Naive thymus-derived CD4-positive, alpha-beta T cell (primary cell): ENCODE measurements around the gene IKBKE. TPM values are rescaled to one million over a fixed set of nuclear protein-coding genes. Genes with fewer than 3 reads are reported as not detected.
A peak's percentile ranks its signal among the peaks of the same experiment; 100 is the strongest.

ENCODE experiments used
- ATAC-seq: fragments of 150-1000 bp; cut with Tn5 transposase; 2 replicates; pipeline ENCODE4 v1.10.0; 2021; ENCODE audit warnings: mild to moderate bottlenecking, moderate library complexity
- CTCF ChIA-PET: fragments of 350-600 bp; sonication (Branson Sonifier 250); formaldehyde crosslinking; loops from one replicate; lab custom pipeline; 2021; ENCODE audit warnings: antibody characterized with exemption; lab: Charles Lee
- POLR2A ChIA-PET: fragments of 350-600 bp; sonication (Branson Sonifier 250); formaldehyde crosslinking; loops from one replicate; lab custom pipeline; 2021; ENCODE audit warnings: antibody characterized with exemption, inconsistent platforms; lab: Charles Lee
- DNase-seq, 9 donors: peaks; one replicate each; pipeline versions ENCODE4 v3.0.0 to v3.0.0-alpha.2; 2020 to 2022; ENCODE audit warnings: mixed read lengths in 1 of 9
- H3K27ac ChIP-seq: one replicate; pipeline ENCODE4 v1.7.0; 2013; ENCODE audit warnings: mild to moderate bottlenecking, low read depth, low read length, moderate library complexity
- H3K27me3 ChIP-seq, 2 donors: one replicate each; pipeline ENCODE4 v1.7.0; 2013; ENCODE audit warnings: low read length in 2 of 2, mild to moderate bottlenecking in 2 of 2, moderate library complexity in 2 of 2; ENCODE audit not compliant: control insufficient read depth in 2 of 2, insufficient read depth in 2 of 2
- H3K36me3 ChIP-seq, 3 experiments: 1 replicate in 2 of 3; 2 replicates in 1 of 3; pipeline ENCODE4 v1.7.0; 2013; ENCODE audit warnings: low read length in 3 of 3, mild to moderate bottlenecking in 3 of 3, moderate library complexity in 1 of 3; ENCODE audit not compliant: insufficient read depth in 3 of 3, control insufficient read depth in 2 of 3
- H3K4me1 ChIP-seq, 2 donors: one replicate each; pipeline ENCODE4 v1.7.0; 2013; ENCODE audit warnings: low read length in 2 of 2, mild to moderate bottlenecking in 2 of 2, moderate library complexity in 1 of 2; ENCODE audit not compliant: control insufficient read depth in 2 of 2, insufficient read depth in 2 of 2
- H3K4me3 ChIP-seq: 2 replicates; pipeline ENCODE4 v1.7.0; 2013; ENCODE audit warnings: mild to moderate bottlenecking, low read length
- H3K9me3 ChIP-seq, 3 experiments: 1 replicate in 2 of 3; 2 replicates in 1 of 3; pipeline ENCODE4 v1.7.0; 2013; ENCODE audit warnings: low read length in 3 of 3; ENCODE audit not compliant: control insufficient read depth in 2 of 3
- H3K27ac Mint-ChIP-seq, 9 donors: one replicate each; pipeline ENCODE4 v1.8.0; 2020 to 2022; ENCODE audit warnings: mixed read lengths in 9 of 9, mild to moderate bottlenecking in 8 of 9, moderate library complexity in 5 of 9, inconsistent platforms in 2 of 9
- H3K27me3 Mint-ChIP-seq, 5 donors: one replicate each; pipeline ENCODE4 v1.8.0; 2021 to 2022; ENCODE audit warnings: mixed read lengths in 5 of 5, mild to moderate bottlenecking in 1 of 5
- H3K36me3 Mint-ChIP-seq, 5 donors: one replicate each; pipeline ENCODE4 v1.8.0; 2020 to 2022; ENCODE audit warnings: mixed read lengths in 5 of 5, mild to moderate bottlenecking in 3 of 5, inconsistent platforms in 1 of 5
- H3K4me1 Mint-ChIP-seq, 7 donors: one replicate each; pipeline ENCODE4 v1.8.0; 2020 to 2022; ENCODE audit warnings: mixed read lengths in 7 of 7, mild to moderate bottlenecking in 3 of 7, inconsistent platforms in 1 of 7
- H3K4me3 Mint-ChIP-seq, 10 donors: one replicate each; pipeline ENCODE4 v1.8.0; 2020 to 2022; ENCODE audit warnings: mild to moderate bottlenecking in 10 of 10, mixed read lengths in 10 of 10, moderate library complexity in 6 of 10, inconsistent platforms in 2 of 10
- H3K9me3 Mint-ChIP-seq, 11 donors: one replicate each; pipeline ENCODE4 v1.8.0; 2020 to 2022; ENCODE audit warnings: mixed read lengths in 11 of 11, mild to moderate bottlenecking in 4 of 11, inconsistent platforms in 1 of 11, moderate library complexity in 1 of 11
- intact Hi-C, 2 donors: fragments of 100-400 bp; cut with micrococcal nuclease; formaldehyde crosslinking; loops; one replicate each; pipeline ENCODE4 v1.15.1; 2023
- polyA plus RNA-seq, 2 donors: library from polyadenylated mRNA; unstranded; fragments of 300-500 nt; fragmentation: Illumina TruSeq; gene quantifications; one replicate each; pipeline ENCODE4 v1.2.3, GENCODE V29; 2021
- total RNA-seq, 6 experiments: library from RNA in 5 of 6; stranded (reverse) in 5 of 6; gene quantifications; 1 replicate in 5 of 6; 2 replicates in 1 of 6; pipeline ENCODE4 v1.2.3 and lab custom pipeline; 2021 to 2026

IKBKE gene
- total and polyA plus RNA-seq, 7 experiments from 2014 or later: 32.5 to 177 (median 60.4) TPM

DNA sequence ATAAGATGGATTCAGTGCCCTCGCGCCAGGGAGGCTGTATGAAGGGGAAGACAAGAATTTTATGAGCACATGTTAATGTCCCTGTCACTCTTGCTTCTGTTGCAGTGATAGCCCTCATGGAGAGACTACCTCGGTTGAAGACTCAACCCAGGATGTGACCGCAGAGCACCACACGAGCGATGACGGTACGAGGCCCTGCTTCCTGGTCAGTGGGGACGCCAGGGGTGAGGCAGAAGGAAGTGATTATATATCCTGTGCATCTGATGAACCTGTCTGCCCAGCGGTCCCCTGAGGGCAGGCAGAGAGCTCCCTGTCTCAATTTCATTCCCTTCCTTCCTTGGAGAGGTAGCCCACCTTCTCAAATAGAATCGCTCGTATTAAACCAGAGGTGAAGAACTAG lies 20.0 kb upstream of the IKBKE start:
- Mint-ChIP-seq H3K27me3 (no peaks in the 10 kb centered on the region), H3K9me3 (peaks cover 0 to 1% (median 0%) of the 10 kb centered on the region in 11 donors), H3K36me3 (peaks cover 4 to 27% (median 16%) of the 10 kb centered on the region in 5 donors), H3K4me3 (no peak overlapping the region), H3K4me1 (peaks cover 0 to 13% (median 0%) of the 10 kb centered on the region in 7 donors), H3K27ac (no peak overlapping the region)
- Histone ChIP-seq H3K27ac (no peak overlapping the region), H3K4me1 (no peaks in the 10 kb centered on the region), H3K36me3 (peaks cover 0 to 19% (median 0%) of the 10 kb centered on the region in 3 experiments), H3K4me3 (no peak overlapping the region), H3K9me3 (no peaks in the 10 kb centered on the region), H3K27me3 (no peaks in the 10 kb centered on the region)
- DNase-seq (no peak), ATAC-seq (no peak)
- CTCF ChIA-PET: no interaction called here
- POLR2A ChIA-PET: no interaction called here
- intact Hi-C loops: no loop called here

DNA sequence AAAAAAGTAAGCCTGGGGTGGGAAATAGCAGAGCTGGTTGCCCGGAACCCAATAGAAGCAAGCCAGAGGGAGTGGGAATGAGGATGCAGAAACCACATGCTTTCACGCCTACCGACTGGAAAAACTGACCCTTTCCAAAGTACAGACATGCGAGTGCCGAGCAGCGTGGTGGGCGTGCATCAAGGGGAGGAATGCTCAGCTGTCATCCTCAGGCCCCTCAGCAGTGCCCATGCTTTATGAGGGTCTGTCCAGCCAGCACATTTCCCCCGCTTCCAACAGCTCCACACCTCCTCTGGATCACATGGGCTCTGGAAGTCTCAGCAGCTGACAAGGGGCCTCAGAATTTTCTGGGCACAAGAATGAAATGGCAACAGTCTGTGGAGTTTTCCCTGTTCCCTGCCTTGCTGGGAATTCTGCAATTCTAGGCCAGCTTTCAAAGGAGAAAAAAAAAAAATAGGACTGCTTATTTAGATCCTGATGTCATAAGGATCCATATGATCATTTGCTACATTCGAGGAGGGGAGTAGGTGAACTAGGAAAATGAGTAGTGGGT lies 19.1 kb upstream of the IKBKE start:
- H3K9me3 ChIP-seq: no peaks in the 10 kb centered on the region
- ATAC-seq (no peak), DNase-seq (no peak)
- Mint-ChIP-seq H3K36me3 (peaks cover 4 to 26% (median 21%) of the 10 kb centered on the region in 5 donors), H3K27ac (no peak overlapping the region), H3K27me3 (no peaks in the 10 kb centered on the region), H3K4me3 (no peak overlapping the region), H3K4me1 (peaks cover 0 to 20% (median 0%) of the 10 kb centered on the region in 7 donors), H3K9me3 (peaks cover 0 to 1% (median 0%) of the 10 kb centered on the region in 11 donors)
- CTCF ChIA-PET: interaction anchor here (0.8 kb wide), 1 partner anchor 39 kb away, joined by 3 read pairs; no protein-coding TSS in a partner anchor
- no peaks in the 10 kb centered on the region for H3K27me3 ChIP-seq
- POLR2A ChIA-PET: no interaction called here
- H3K36me3 ChIP-seq: peaks cover 0 to 19% (median 0%) of the 10 kb centered on the region in 3 experiments
- no peaks in the 10 kb centered on the region for H3K4me1 ChIP-seq
- H3K4me3 ChIP-seq: no peak overlapping the region
- intact Hi-C loops: no loop called here
- no peak overlapping the region for H3K27ac ChIP-seq

DNA sequence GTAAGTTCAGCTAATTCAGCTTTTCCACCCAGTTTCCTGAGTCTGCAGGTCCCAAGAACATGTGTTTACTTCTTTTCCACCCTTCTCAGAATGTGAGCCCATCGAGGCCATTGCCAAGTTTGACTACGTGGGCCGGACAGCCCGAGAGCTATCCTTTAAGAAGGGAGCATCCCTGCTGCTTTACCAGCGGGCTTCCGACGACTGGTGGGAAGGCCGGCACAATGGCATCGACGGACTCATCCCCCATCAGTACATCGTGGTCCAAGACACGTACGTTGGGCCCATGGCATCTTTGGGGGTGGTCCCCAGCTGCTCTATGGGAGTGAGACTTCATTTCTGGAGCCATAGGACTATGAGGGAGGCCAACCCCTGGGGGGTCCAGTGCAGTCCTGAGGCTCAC lies 17.2 kb upstream of the IKBKE start:
- Mint-ChIP-seq H3K9me3 (peaks cover 0 to 1% (median 0%) of the 10 kb centered on the region in 11 donors), H3K27ac (no peak overlapping the region), H3K36me3 (peaks cover 4 to 21% (median 19%) of the 10 kb centered on the region in 5 donors), H3K4me1 (peaks cover 0 to 31% (median 0%) of the 10 kb centered on the region in 7 donors), H3K27me3 (no peaks in the 10 kb centered on the region), H3K4me3 (no peak overlapping the region)
- ChIA-PET CTCF (no interaction called here), POLR2A (interaction anchor here (1.3 kb wide), 1 partner anchor 8 kb away, joined by 4 read pairs; no protein-coding TSS in a partner anchor)
- no peak for DNase-seq
- Histone ChIP-seq H3K9me3 (no peaks in the 10 kb centered on the region), H3K36me3 (peaks cover 0 to 19% (median 0%) of the 10 kb centered on the region in 3 experiments), H3K4me1 (no peaks in the 10 kb centered on the region), H3K27ac (no peak overlapping the region), H3K4me3 (no peak overlapping the region), H3K27me3 (no peaks in the 10 kb centered on the region)
- no peak for ATAC-seq
- intact Hi-C loops: no loop called here

DNA sequence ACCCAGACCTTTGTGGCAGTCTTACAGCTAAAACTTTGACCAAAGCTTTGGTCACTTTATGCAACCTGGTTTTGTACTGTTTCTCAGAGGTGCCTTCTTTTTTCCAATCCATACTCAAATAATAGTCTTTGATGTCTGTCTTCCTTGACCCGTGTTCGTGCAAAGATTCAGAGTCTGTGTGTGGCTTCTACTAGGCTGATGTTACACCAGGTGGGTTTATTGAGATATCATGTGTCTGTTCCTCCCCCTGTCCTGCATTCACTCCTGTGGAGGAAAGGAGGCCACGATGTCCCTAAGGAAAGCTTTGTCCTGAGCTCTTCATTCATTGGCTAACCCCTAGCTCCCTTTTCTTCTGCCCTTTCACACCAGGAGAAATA lies 15.0 kb upstream of the IKBKE start:
- peaks cover 0 to 1% (median 0%) of the 10 kb centered on the region in 11 donors for H3K9me3 Mint-ChIP-seq
- CTCF ChIA-PET: interaction anchor here (1.0 to 1.2 kb wide), 3 partner anchors 10 to 24 kb away, joined by 3 read pairs; no protein-coding TSS in a partner anchor
- no peaks in the 10 kb centered on the region for H3K4me1 ChIP-seq
- H3K9me3 ChIP-seq: no peaks in the 10 kb centered on the region
- peaks cover 0 to 21% (median 0%) of the 10 kb centered on the region in 7 donors for H3K4me1 Mint-ChIP-seq
- DNase-seq (no peak), ATAC-seq (no peak)
- no peaks in the 10 kb centered on the region for H3K27me3 ChIP-seq
- POLR2A ChIA-PET: interaction anchor here (0.6 to 0.7 kb wide), 2 partner anchors 24 to 44 kb away, joined by 3 read pairs; no protein-coding TSS in a partner anchor
- H3K36me3 Mint-ChIP-seq: peaks cover under 1 to 17% (median 14%) of the 10 kb centered on the region in 5 donors
- no peaks in the 10 kb centered on the region for H3K27me3 Mint-ChIP-seq
- peaks cover 0 to 13% (median 0%) of the 10 kb centered on the region in 3 experiments for H3K36me3 ChIP-seq
- intact Hi-C loops: no loop called here
- no peak overlapping the region for H3K27ac Mint-ChIP-seq
- no peak overlapping the region for H3K4me3 Mint-ChIP-seq
- no peak overlapping the region for H3K4me3 ChIP-seq
- no peak overlapping the region for H3K27ac ChIP-seq

DNA sequence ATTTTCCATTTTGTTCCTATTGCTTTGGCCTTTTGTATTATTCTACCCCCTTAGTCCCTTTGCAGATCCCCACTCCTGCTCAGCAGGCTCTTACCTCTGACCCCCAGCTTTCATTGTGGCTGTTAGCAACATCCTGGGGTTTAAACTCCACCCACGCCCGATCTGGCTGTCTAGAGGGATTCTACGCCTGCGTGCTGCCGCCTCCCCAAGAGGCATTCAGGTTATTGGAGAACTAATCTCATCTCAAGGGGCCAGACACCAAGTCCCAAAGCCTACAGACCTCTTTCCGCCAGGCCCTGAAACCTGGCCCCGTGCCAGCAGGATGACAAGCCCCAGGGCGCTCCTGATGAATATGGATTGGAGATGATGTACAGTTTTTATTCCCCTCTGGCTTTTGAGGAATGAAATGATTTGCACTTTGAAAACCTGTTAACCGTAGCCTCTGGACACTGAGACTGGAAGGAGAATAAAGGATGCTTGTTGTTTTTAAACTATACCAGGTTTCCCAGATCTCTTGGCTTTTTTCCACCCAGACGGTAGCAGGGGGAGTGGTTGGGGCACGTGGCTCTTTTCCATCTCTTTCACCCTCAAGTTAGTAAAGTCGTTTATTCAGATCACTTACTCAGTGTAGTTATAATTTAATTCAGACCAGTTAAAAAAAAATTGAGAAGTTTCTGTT lies 14.5 kb upstream of the IKBKE start:
- no peaks in the 10 kb centered on the region for H3K4me1 ChIP-seq
- no peak overlapping the region for H3K27ac ChIP-seq
- H3K4me3 ChIP-seq: no peak overlapping the region
- DNase-seq: no peak
- ChIA-PET POLR2A (interaction anchor here (0.6 to 0.7 kb wide), 2 partner anchors 23 to 43 kb away, joined by 3 read pairs; no protein-coding TSS in a partner anchor), CTCF (interaction anchor here (1.0 to 1.2 kb wide), 2 partner anchors 9 to 24 kb away, joined by 3 read pairs; no protein-coding TSS in a partner anchor)
- H3K36me3 Mint-ChIP-seq: peaks cover 0 to 17% (median 13%) of the 10 kb centered on the region in 5 donors
- no peaks in the 10 kb centered on the region for H3K9me3 ChIP-seq
- intact Hi-C loops: no loop called here
- H3K27me3 Mint-ChIP-seq: no peaks in the 10 kb centered on the region
- no peaks in the 10 kb centered on the region for H3K27me3 ChIP-seq
- no peak overlapping the region for H3K27ac Mint-ChIP-seq
- H3K36me3 ChIP-seq: peaks cover 0 to 10% (median 0%) of the 10 kb centered on the region in 3 experiments
- ATAC-seq: no peak
- peaks cover 0 to 21% (median 0%) of the 10 kb centered on the region in 7 donors for H3K4me1 Mint-ChIP-seq
- H3K9me3 Mint-ChIP-seq: peaks cover 0 to 1% (median 0%) of the 10 kb centered on the region in 11 donors
- no peak overlapping the region for H3K4me3 Mint-ChIP-seq

DNA sequence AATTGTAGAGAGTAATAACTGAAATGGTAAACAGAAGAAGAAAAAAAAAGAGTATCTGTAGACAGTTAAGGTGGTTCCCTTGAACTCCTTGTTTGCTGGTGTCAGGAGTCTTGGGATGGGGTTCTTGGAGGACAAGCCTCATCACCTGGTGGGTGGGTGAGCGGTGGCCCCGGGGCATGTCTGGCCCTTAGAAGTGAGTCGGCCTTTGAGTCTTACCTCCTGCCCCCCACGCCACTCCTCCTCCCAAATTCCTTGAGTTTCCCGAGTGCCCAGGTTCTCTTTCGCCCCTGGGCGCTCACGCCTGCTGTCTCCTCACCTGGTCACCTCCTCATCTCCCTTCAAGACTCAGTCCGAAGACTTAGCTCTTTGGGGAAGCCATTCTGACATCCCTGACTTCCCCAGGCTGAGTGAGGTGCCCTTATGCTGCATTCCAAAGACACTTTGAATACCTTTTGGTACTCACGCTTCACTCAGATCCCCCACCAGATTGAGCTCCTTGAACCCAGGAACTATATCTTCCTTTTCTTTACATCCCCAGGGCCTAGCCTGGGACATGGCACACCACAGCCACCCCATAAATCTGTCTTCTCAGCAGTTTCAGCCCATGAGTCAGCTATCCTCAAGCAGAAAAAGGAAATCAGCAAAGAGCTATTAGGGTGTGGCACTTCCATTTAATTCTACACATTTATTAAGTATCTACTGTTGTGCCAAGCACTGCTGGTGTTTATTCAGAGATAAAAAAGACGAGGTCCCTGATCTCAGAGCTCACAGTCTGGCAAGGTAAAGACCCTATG lies 13.5 kb upstream of the IKBKE start:
- peaks cover 0 to 10% (median 0%) of the 10 kb centered on the region in 3 experiments for H3K36me3 ChIP-seq
- Mint-ChIP-seq H3K4me1 (peaks cover 0 to 22% (median 0%) of the 10 kb centered on the region in 7 donors), H3K27ac (peak overlapping the region in 1 of 9 donors; percentile 25), H3K36me3 (peaks cover 0 to 17% (median 8%) of the 10 kb centered on the region in 5 donors), H3K27me3 (no peaks in the 10 kb centered on the region), H3K4me3 (no peak overlapping the region), H3K9me3 (peaks cover 0 to 2% (median 0%) of the 10 kb centered on the region in 11 donors)
- DNase-seq (no peak), ATAC-seq (peak; percentile 61)
- POLR2A ChIA-PET: no interaction called here
- H3K27ac ChIP-seq: no peak overlapping the region
- no peaks in the 10 kb centered on the region for H3K27me3 ChIP-seq
- intact Hi-C loops: no loop called here
- H3K4me1 ChIP-seq: no peaks in the 10 kb centered on the region
- CTCF ChIA-PET: no interaction called here
- H3K4me3 ChIP-seq: no peak overlapping the region
- no peaks in the 10 kb centered on the region for H3K9me3 ChIP-seq
